Loucy (cell line): ENCODE measurements around the gene ZNF407.

Experiments
- H2AFZ ChIP-seq: fragments of 200-600 bp; sonication (generic); 2 replicates; pipeline ENCODE4 v1.6.0; 2016; ENCODE audit warnings: antibody characterized with exemption, mild to moderate bottlenecking, low read length, moderate library complexity
- H3F3A ChIP-seq: fragments of 200-600 bp; 2 replicates; pipeline ENCODE4 v1.6.0; 2016; ENCODE audit warnings: antibody characterized with exemption, low read depth, mild to moderate bottlenecking
- H3K27me3 ChIP-seq: fragments of 200-600 bp; sonication (generic); 2 replicates; pipeline ENCODE4 v1.6.1; 2014; ENCODE audit warnings: low read length, mild to moderate bottlenecking; ENCODE audit not compliant: insufficient read depth, poor library complexity, severe bottlenecking
- H3K36me3 ChIP-seq: fragments of 200-600 bp; sonication (generic); 2 replicates; pipeline ENCODE4 v1.6.1; 2016; ENCODE audit warnings: low read length; ENCODE audit not compliant: insufficient read depth
- H3K4me1 ChIP-seq: fragments of 200-600 bp; sonication (generic); 2 replicates; pipeline ENCODE4 v1.5.1; 2014; ENCODE audit warnings: low read length, mild to moderate bottlenecking; ENCODE audit not compliant: insufficient read depth, poor library complexity, severe bottlenecking
- H3K4me2 ChIP-seq: fragments of 200-600 bp; sonication (generic); 2 replicates; pipeline ENCODE4 v1.6.0; 2014; ENCODE audit warnings: antibody characterized with exemption, low read length, low read depth, mild to moderate bottlenecking; ENCODE audit not compliant: poor library complexity, severe bottlenecking
- H3K4me3 ChIP-seq: fragments of 200-600 bp; sonication (generic); 2 replicates; pipeline ENCODE4 v1.5.1; 2014; ENCODE audit warnings: low read length, mild to moderate bottlenecking, mixed read lengths; ENCODE audit not compliant: poor library complexity, severe bottlenecking
- H3K79me2 ChIP-seq: fragments of 200-600 bp; sonication (generic); 2 replicates; pipeline ENCODE4 v1.6.1; 2014; ENCODE audit warnings: low read length; ENCODE audit not compliant: insufficient read depth
- H3K9ac ChIP-seq: fragments of 200-600 bp; sonication (generic); 2 replicates; pipeline ENCODE4 v1.6.0; 2014; ENCODE audit warnings: mild to moderate bottlenecking, low read depth, low read length, moderate library complexity; ENCODE audit not compliant: poor library complexity, severe bottlenecking
- H3K9me2 ChIP-seq: fragments of 200-600 bp; sonication (generic); replicated peaks from 2 replicates; pipeline ENCODE4 v1.6.1; 2016; ENCODE audit warnings: low read depth, low read length, mixed read lengths
- H3K9me3 ChIP-seq: fragments of 200-600 bp; sonication (generic); 2 replicates; pipeline ENCODE4 v1.6.1; 2014; ENCODE audit warnings: mild to moderate bottlenecking, antibody characterized with exemption, low read length, low read depth; ENCODE audit not compliant: insufficient read depth
- H4K20me1 ChIP-seq: fragments of 200-600 bp; sonication (generic); 2 replicates; pipeline ENCODE4 v1.6.0; 2014; ENCODE audit warnings: antibody characterized with exemption, low read length, mild to moderate bottlenecking; ENCODE audit not compliant: insufficient read depth, poor library complexity, severe bottlenecking
- EZH2phosphoT487 ChIP-seq: fragments of 200-600 bp; IDR thresholded peaks from 2 replicates; pipeline ENCODE4 v1.6.1; 2018; ENCODE audit warnings: antibody characterized with exemption, mild to moderate bottlenecking, moderate library complexity, borderline replicate concordance
- TF ChIP-seq, protein P1 (sequence below): fragments of 200-600 bp; sonication (generic); conservative IDR thresholded peaks from 2 replicates; pipeline ENCODE4 v1.5.1; 2014; ENCODE audit warnings: mild to moderate bottlenecking, antibody characterized with exemption, low read length

ZNF407 gene

DNA sequence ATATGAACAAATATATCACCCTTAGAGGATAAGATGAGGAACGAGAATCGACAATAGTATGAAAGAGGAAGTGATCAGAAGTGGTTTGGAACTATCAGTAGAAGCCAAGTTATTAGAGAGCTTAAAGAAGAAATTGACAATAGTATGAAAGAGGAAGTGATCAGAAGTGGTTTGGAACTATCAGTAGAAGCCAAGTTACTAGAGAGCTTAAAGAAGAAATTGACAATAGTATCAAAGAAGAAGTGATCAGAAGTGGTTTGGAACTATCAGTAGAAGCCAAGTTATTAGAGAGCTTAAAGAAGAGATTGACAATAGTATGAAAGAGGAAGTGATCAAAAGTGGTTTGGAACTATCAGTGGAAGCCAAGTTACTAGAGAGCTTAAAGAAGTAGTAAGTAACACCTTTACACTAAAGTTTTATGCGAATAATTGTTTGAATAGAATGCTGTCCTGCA lies 175.5 kb downstream of the ZNF407 start:
- Histone ChIP-seq H3K36me3 (no peaks in the 10 kb centered on the region), H3K4me1 (no peaks in the 10 kb centered on the region), H3F3A (no peaks in the 10 kb centered on the region), H3K9me3 (no peaks in the 10 kb centered on the region), H3K79me2 (no peaks in the 10 kb centered on the region), H2AFZ (no peak overlapping the region), H4K20me1 (no peaks in the 10 kb centered on the region), H3K4me3 (no peak overlapping the region), H3K27me3 (no peaks in the 10 kb centered on the region), H3K9me2 (no peaks in the 10 kb centered on the region), H3K9ac (no peak overlapping the region), H3K4me2 (no peak overlapping the region)
- TF ChIP-seq EZH2phosphoT487, result no peak
- TF ChIP-seq, protein P1, sequence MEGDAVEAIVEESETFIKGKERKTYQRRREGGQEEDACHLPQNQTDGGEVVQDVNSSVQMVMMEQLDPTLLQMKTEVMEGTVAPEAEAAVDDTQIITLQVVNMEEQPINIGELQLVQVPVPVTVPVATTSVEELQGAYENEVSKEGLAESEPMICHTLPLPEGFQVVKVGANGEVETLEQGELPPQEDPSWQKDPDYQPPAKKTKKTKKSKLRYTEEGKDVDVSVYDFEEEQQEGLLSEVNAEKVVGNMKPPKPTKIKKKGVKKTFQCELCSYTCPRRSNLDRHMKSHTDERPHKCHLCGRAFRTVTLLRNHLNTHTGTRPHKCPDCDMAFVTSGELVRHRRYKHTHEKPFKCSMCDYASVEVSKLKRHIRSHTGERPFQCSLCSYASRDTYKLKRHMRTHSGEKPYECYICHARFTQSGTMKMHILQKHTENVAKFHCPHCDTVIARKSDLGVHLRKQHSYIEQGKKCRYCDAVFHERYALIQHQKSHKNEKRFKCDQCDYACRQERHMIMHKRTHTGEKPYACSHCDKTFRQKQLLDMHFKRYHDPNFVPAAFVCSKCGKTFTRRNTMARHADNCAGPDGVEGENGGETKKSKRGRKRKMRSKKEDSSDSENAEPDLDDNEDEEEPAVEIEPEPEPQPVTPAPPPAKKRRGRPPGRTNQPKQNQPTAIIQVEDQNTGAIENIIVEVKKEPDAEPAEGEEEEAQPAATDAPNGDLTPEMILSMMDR, result no peak

DNA sequence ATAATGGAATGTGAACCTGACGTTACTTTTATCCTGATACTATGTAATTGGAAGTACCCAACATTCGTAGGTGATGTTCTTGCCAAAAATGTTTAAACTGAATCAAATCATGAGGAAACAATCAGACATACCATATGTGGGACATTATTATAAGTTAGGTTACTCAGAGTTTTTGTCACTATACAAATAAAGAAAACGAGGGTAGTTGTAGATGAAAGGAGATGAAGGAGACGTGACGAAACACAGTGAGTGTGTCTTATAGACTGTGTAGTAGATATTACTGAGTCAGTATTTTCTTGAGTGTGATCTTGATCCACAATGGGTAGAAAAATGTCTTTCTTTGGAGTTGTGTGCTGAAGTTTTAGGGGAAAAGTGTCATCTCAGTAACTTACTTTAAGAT lies 176.8 kb downstream of the ZNF407 start:
- Histone ChIP-seq H3K4me3 (no peak overlapping the region), H3K9me2 (no peaks in the 10 kb centered on the region), H3F3A (no peaks in the 10 kb centered on the region), H3K36me3 (no peaks in the 10 kb centered on the region), H2AFZ (no peak overlapping the region), H3K9me3 (no peaks in the 10 kb centered on the region), H3K4me1 (no peaks in the 10 kb centered on the region), H3K4me2 (no peak overlapping the region), H3K27me3 (no peaks in the 10 kb centered on the region), H3K9ac (no peak overlapping the region), H3K79me2 (no peaks in the 10 kb centered on the region), H4K20me1 (no peaks in the 10 kb centered on the region)
- no peak for TF ChIP-seq EZH2phosphoT487
- TF ChIP-seq, protein P1, result no peak

- no peaks in the 10 kb centered on the region for H3F3A ChIP-seq
- H4K20me1 ChIP-seq, result no peaks in the 10 kb centered on the region
- TF ChIP-seq, protein P1, result no peak
- no peak for TF ChIP-seq EZH2phosphoT487
- H3K27me3 ChIP-seq, result no peaks in the 10 kb centered on the region
- no peaks in the 10 kb centered on the region for H3K4me1 ChIP-seq
- H3K36me3 ChIP-seq, result no peaks in the 10 kb centered on the region
- no peak overlapping the region for H2AFZ ChIP-seq
- no peak overlapping the region for H3K4me2 ChIP-seq
- H3K9me2 ChIP-seq, result no peaks in the 10 kb centered on the region
- H3K79me2 ChIP-seq, result no peaks in the 10 kb centered on the region
- no peak overlapping the region for H3K4me3 ChIP-seq
- no peak overlapping the region for H3K9ac ChIP-seq
- no peaks in the 10 kb centered on the region for H3K9me3 ChIP-seq
Observed at GRCh38 chr18:74775239-74775638, 177.6 kb downstream of the ZNF407 start.
